DND-41 (cell line): Measurements from ENCODE around the gene SCAPER.
"Not testable (repeated sequence)": the region's sequence is repeated elsewhere in the genome, so short reads cannot be mapped to it uniquely, and the experiment has no call there.

Experiments used
- ATAC-seq: fragments of 200-7000 bp; cut with Tn5 transposase; 3 replicates; pipeline ENCODE4 v1.9.1; 2021; ENCODE audit warnings: low read depth; ENCODE audit not compliant: insufficient read depth
- DNase-seq: peaks from one replicate; pipeline ENCODE4 v3.0.0-alpha.2; 2020
- H2AFZ ChIP-seq: 2 replicates; pipeline ENCODE4 v1.6.0; 2012; ENCODE audit warnings: low read depth, low read length
- H3K27ac ChIP-seq: 2 replicates; pipeline ENCODE4 v1.5.1; 2012; ENCODE audit warnings: low read length, inconsistent platforms
- H3K27me3 ChIP-seq: fragments of 200-600 bp; sonication (generic); 2 replicates; pipeline ENCODE4 v1.6.0; 2012; ENCODE audit warnings: low read length, mild to moderate bottlenecking, inconsistent platforms; ENCODE audit not compliant: insufficient read depth, poor library complexity
- H3K36me3 ChIP-seq: 2 replicates; pipeline ENCODE4 v1.5.1; 2012; ENCODE audit warnings: low read length, inconsistent platforms; ENCODE audit not compliant: insufficient read depth
- H3K4me1 ChIP-seq: 2 replicates; pipeline ENCODE4 v1.5.1; 2012; ENCODE audit warnings: mild to moderate bottlenecking, low read length; ENCODE audit not compliant: insufficient read depth
- H3K4me2 ChIP-seq: 2 replicates; pipeline ENCODE4 v1.6.0; 2012; ENCODE audit warnings: mild to moderate bottlenecking, moderate library complexity, low read length, inconsistent platforms; ENCODE audit not compliant: insufficient read depth
- H3K4me3 ChIP-seq, 2 experiments: fragments of 200-600 bp in 1 of 2; shearing (Covaris generic) in 1 of 2; 2 replicates each; pipeline ENCODE4 v1.5.1; 2012 to 2016; ENCODE audit warnings: inconsistent platforms in 2 of 2, low read length in 2 of 2, mild to moderate bottlenecking in 2 of 2, low read depth in 1 of 2, moderate library complexity in 1 of 2
- H3K79me2 ChIP-seq: 2 replicates; pipeline ENCODE4 v1.6.0; 2012; ENCODE audit warnings: low read length, inconsistent platforms; ENCODE audit not compliant: insufficient read depth
- H3K9ac ChIP-seq: 2 replicates; pipeline ENCODE4 v1.6.0; 2012; ENCODE audit warnings: low read depth, mild to moderate bottlenecking, inconsistent platforms, low read length, moderate library complexity
- H3K9me3 ChIP-seq: 2 replicates; pipeline ENCODE4 v1.5.1; 2012; ENCODE audit warnings: low read length, moderate library complexity, mild to moderate bottlenecking, inconsistent platforms; ENCODE audit not compliant: insufficient read depth, severe bottlenecking
- H4K20me1 ChIP-seq: 2 replicates; pipeline ENCODE4 v1.6.0; 2012; ENCODE audit warnings: low read length; ENCODE audit not compliant: insufficient read depth
- EZH2 ChIP-seq: IDR thresholded peaks from 3 replicates; pipeline ENCODE4 v1.6.1; 2012; ENCODE audit warnings: borderline replicate concordance, low read depth, mild to moderate bottlenecking, moderate library complexity, low read length, inconsistent platforms; ENCODE audit not compliant: severe bottlenecking
- TF ChIP-seq, protein P1 (sequence below): IDR thresholded peaks from 2 replicates; pipeline ENCODE4 v1.5.1; 2012; ENCODE audit warnings: borderline replicate concordance, low read length, moderate library complexity, mild to moderate bottlenecking; ENCODE audit not compliant: poor library complexity, severe bottlenecking; ENCODE audit errors: extremely low read depth

SCAPER gene

DNA sequence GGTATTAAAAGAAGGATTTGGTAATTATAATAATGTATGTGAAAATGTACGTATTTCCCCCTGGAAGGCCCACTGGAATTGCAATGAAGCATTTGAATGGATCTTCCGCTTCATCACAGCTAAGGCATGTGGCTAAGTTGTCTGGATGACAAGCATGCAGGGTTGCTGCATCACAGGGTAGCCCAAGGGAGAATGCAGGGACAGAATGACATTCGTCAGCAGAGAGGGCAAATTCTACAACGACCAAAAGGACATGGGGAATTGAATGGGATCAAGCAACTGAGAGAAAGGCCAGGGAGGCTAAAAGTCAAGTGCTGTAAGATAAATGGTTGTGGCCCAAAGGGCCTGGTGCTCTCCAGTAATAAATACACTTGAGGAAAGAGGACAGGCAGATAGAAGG is 473.2 kb downstream of the SCAPER start:
- H3K4me3 ChIP-seq = no peak overlapping the region
- TF ChIP-seq, protein P1, sequence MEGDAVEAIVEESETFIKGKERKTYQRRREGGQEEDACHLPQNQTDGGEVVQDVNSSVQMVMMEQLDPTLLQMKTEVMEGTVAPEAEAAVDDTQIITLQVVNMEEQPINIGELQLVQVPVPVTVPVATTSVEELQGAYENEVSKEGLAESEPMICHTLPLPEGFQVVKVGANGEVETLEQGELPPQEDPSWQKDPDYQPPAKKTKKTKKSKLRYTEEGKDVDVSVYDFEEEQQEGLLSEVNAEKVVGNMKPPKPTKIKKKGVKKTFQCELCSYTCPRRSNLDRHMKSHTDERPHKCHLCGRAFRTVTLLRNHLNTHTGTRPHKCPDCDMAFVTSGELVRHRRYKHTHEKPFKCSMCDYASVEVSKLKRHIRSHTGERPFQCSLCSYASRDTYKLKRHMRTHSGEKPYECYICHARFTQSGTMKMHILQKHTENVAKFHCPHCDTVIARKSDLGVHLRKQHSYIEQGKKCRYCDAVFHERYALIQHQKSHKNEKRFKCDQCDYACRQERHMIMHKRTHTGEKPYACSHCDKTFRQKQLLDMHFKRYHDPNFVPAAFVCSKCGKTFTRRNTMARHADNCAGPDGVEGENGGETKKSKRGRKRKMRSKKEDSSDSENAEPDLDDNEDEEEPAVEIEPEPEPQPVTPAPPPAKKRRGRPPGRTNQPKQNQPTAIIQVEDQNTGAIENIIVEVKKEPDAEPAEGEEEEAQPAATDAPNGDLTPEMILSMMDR = no peak
- TF ChIP-seq EZH2 = no peak
- no peak overlapping the region for H3K27ac ChIP-seq
- no peaks in the 10 kb centered on the region for H3K79me2 ChIP-seq
- no peaks in the 10 kb centered on the region for H3K4me1 ChIP-seq
- H3K4me2 ChIP-seq = no peak overlapping the region
- H3K36me3 ChIP-seq = peaks cover 10% of the 10 kb centered on the region
- H4K20me1 ChIP-seq = no peaks in the 10 kb centered on the region
- no peaks in the 10 kb centered on the region for H3K27me3 ChIP-seq
- H3K9ac ChIP-seq = no peak overlapping the region
- DNase-seq = no peak
- no peak for ATAC-seq
- no peaks in the 10 kb centered on the region for H3K9me3 ChIP-seq
- H2AFZ ChIP-seq = no peak overlapping the region

- H3K4me1 ChIP-seq, DNase-seq, H3K27ac ChIP-seq, H3K27me3 ChIP-seq, H3K9ac ChIP-seq, H3K9me3 ChIP-seq, H2AFZ ChIP-seq, H3K4me2 ChIP-seq, H4K20me1 ChIP-seq, H3K79me2 ChIP-seq, H3K4me3 ChIP-seq, ATAC-seq: not testable (repeated sequence)
- peaks cover 16% of the 10 kb centered on the region for H3K36me3 ChIP-seq
Observed at GRCh38 chr15:76430711-76431110, 474.4 kb downstream of the SCAPER start.

DNA sequence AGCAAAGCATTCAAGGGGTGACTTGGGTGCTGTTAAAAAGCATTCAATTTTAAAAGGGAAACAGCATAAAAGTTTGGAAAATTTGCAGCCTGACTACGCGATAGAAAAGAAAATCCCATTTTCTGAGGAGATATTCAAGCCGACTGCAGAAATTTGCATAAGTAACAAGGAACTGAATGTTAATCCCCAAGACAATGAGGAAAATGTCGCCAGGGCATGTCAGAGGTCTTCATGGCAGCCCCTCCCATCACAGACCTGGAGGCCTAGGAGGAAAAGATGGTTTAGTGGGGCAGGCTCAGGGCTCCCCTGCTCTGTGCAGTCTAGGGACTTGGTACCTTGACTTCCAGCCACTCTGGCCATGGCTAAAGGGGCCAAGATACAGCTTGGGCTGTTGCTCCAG is 475.5 kb downstream of the SCAPER start:
- ATAC-seq = no peak

GRCh38 chr15:76426941-76427340 is 478.2 kb downstream of the SCAPER start:
- Histone ChIP-seq H3K4me2 (no peak overlapping the region), H3K79me2 (no peaks in the 10 kb centered on the region), H3K27ac (no peak overlapping the region), H3K4me1 (no peaks in the 10 kb centered on the region), H3K9ac (no peak overlapping the region), H3K9me3 (no peaks in the 10 kb centered on the region), H3K27me3 (no peaks in the 10 kb centered on the region), H4K20me1 (no peaks in the 10 kb centered on the region), H3K36me3 (peaks cover 13% of the 10 kb centered on the region), H2AFZ (no peak overlapping the region), H3K4me3 (no peak overlapping the region)
- no peak for ATAC-seq
- TF ChIP-seq, protein P1 = no peak
- no peak for TF ChIP-seq EZH2
- DNase-seq = no peak

More for the DNA sequence above, 475.5 kb downstream of the SCAPER start:
- peaks cover 16% of the 10 kb centered on the region for H3K36me3 ChIP-seq
- no peaks in the 10 kb centered on the region for H3K9me3 ChIP-seq
- no peaks in the 10 kb centered on the region for H3K27me3 ChIP-seq
- no peaks in the 10 kb centered on the region for H3K79me2 ChIP-seq
- no peak for DNase-seq
- no peak overlapping the region for H3K9ac ChIP-seq
- no peak overlapping the region for H3K27ac ChIP-seq
- H4K20me1 ChIP-seq = no peaks in the 10 kb centered on the region
- H3K4me2 ChIP-seq = no peak overlapping the region
- H3K4me1 ChIP-seq = no peaks in the 10 kb centered on the region
- no peak overlapping the region for H2AFZ ChIP-seq
- H3K4me3 ChIP-seq = no peak overlapping the region
- TF ChIP-seq, protein P1 = no peak
- no peak for TF ChIP-seq EZH2
